Left ventricle myocardium inferior (tissue), 1 donor: ENCODE data around the gene PRM3. TPM values are rescaled to one million over a fixed set of nuclear protein-coding genes. Genes with fewer than 3 reads are reported as not detected.
"Not testable (repeated sequence)": the region's sequence is repeated elsewhere in the genome, so short reads cannot be mapped to it uniquely, and the experiment has no call there.

Source experiments
- DNase-seq: peaks from one replicate; pipeline ENCODE4 v3.0.0-alpha.2; 2020
- H3K27ac ChIP-seq: fragments of 200-600 bp; replicated peaks from 2 replicates; pipeline ENCODE4 v1.8.0; 2021
- H3K27me3 ChIP-seq: fragments of 200-600 bp; 2 replicates; pipeline ENCODE4 v1.8.0; 2021; ENCODE audit warnings: low read depth
- H3K36me3 ChIP-seq: fragments of 200-600 bp; 2 replicates; pipeline ENCODE4 v1.8.0; 2021
- H3K4me1 ChIP-seq: fragments of 200-600 bp; 2 replicates; pipeline ENCODE4 v1.8.0; 2021
- H3K4me3 ChIP-seq: fragments of 200-600 bp; 2 replicates; pipeline ENCODE4 v1.8.0; 2021; ENCODE audit warnings: mild to moderate bottlenecking, moderate library complexity
- H3K9me3 ChIP-seq: fragments of 200-600 bp; replicated peaks from 2 replicates; pipeline ENCODE4 v1.8.0; 2021
- intact Hi-C: fragments of 100-400 bp; cut with micrococcal nuclease; formaldehyde crosslinking; loops from one replicate; pipeline ENCODE4 v1.11.0; 2022
- total RNA-seq: library from RNA; stranded (reverse); fragmentation: NEBNext Ultra II Directional; extraction: Animal tissue kit (Norgen Biotek cat#: 25700); gene quantifications from one replicate; pipeline ENCODE4 v1.2.1, GENCODE V29; 2021
- TF ChIP-seq, protein P1 (sequence below): fragments of 200-600 bp; IDR thresholded peaks from 2 replicates; pipeline ENCODE4 v1.8.0; 2021; ENCODE audit warnings: antibody characterized with exemption, mild to moderate bottlenecking, borderline replicate concordance
- donor health status: DM: no; HTN: yes; CAD: no; lungs with severe emphysema.

The PRM3 gene
- total RNA-seq, 1 donor from 2014 or later = not detected

- H3K27ac ChIP-seq = no peak overlapping the region
- peaks cover 18% of the 10 kb centered on the region for H3K4me1 ChIP-seq
- H3K27me3 ChIP-seq = no peaks in the 10 kb centered on the region
- TF ChIP-seq, protein P1, sequence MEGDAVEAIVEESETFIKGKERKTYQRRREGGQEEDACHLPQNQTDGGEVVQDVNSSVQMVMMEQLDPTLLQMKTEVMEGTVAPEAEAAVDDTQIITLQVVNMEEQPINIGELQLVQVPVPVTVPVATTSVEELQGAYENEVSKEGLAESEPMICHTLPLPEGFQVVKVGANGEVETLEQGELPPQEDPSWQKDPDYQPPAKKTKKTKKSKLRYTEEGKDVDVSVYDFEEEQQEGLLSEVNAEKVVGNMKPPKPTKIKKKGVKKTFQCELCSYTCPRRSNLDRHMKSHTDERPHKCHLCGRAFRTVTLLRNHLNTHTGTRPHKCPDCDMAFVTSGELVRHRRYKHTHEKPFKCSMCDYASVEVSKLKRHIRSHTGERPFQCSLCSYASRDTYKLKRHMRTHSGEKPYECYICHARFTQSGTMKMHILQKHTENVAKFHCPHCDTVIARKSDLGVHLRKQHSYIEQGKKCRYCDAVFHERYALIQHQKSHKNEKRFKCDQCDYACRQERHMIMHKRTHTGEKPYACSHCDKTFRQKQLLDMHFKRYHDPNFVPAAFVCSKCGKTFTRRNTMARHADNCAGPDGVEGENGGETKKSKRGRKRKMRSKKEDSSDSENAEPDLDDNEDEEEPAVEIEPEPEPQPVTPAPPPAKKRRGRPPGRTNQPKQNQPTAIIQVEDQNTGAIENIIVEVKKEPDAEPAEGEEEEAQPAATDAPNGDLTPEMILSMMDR = no peak
- H3K4me3 ChIP-seq = no peak overlapping the region
- no peak for DNase-seq
- no peaks in the 10 kb centered on the region for H3K9me3 ChIP-seq
- no peaks in the 10 kb centered on the region for H3K36me3 ChIP-seq
- intact Hi-C loops = no loop called here
These were observed 28.4 kb upstream of the PRM3 start for GRCh38 chr16:11301645-11302501.

- H3K27ac ChIP-seq = no peak overlapping the region
- H3K4me1 ChIP-seq = peaks cover 23% of the 10 kb centered on the region
- intact Hi-C loops = no loop called here
- no peak for DNase-seq
- no peaks in the 10 kb centered on the region for H3K36me3 ChIP-seq
- no peaks in the 10 kb centered on the region for H3K9me3 ChIP-seq
- TF ChIP-seq, protein P1 = no peak
- H3K27me3 ChIP-seq = no peaks in the 10 kb centered on the region
- H3K4me3 ChIP-seq = no peak overlapping the region
These were observed 27.1 kb upstream of the PRM3 start for GRCh38 chr16:11300560-11300892.

- H3K27me3 ChIP-seq = no peaks in the 10 kb centered on the region
- intact Hi-C loops = no loop called here
- no peak for DNase-seq
- H3K4me3 ChIP-seq = no peak overlapping the region
- H3K27ac ChIP-seq = no peak overlapping the region
- TF ChIP-seq, protein P1 = no peak
- no peaks in the 10 kb centered on the region for H3K36me3 ChIP-seq
- no peaks in the 10 kb centered on the region for H3K9me3 ChIP-seq
- H3K4me1 ChIP-seq = peaks cover 23% of the 10 kb centered on the region
These were observed 26.6 kb upstream of the PRM3 start for GRCh38 chr16:11299865-11300559.

- H3K27me3 ChIP-seq, H3K4me3 ChIP-seq, H3K9me3 ChIP-seq, H3K27ac ChIP-seq, H3K36me3 ChIP-seq, intact Hi-C loops, DNase-seq: not testable (repeated sequence)
- H3K4me1 ChIP-seq = peaks cover 23% of the 10 kb centered on the region
These were observed 25.6 kb upstream of the PRM3 start for GRCh38 chr16:11298950-11299547.

DNA sequence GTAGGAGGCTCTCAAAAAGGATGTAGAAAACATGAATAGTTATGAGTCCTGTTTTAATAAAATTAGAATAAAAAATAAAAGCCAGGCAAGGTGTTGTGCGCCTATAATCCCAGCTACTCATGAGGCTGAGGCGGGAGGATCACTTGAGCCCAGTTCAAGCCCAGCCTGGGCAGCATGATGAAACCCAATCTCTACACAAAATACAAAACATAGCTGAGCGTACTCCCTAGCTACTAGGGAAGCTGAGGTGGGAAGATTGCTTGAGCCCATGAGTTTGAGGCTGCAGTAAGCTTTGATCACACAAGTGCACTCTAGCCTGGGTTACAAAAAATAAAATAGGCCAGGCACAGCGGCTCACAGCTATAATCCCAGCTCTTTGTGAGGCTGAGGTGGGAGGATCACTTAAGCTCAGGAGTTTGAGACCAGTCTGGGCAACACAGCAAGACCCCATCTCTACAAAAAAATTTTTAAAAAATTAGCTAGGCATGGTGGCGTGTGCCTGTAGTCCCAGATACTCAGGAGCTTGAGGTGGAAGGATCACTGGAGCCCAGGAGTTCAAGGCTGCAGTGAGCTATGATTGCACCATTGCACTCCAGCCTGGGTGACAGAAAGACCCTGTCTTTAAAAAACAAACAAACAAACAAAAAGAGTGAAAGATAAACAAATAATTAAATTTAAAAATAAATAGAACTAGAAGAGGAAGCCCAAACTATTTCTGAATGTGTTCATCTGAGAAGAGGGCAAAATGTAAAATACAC is 24.9 kb upstream of the PRM3 start:
- intact Hi-C loops = no loop called here
- H3K9me3 ChIP-seq = no peaks in the 10 kb centered on the region
- TF ChIP-seq, protein P1 = no peak
- H3K36me3 ChIP-seq = no peaks in the 10 kb centered on the region
- H3K27ac ChIP-seq = peak overlapping the region; percentile 80
- DNase-seq = no peak
- H3K4me1 ChIP-seq = peaks cover 18% of the 10 kb centered on the region
- no peaks in the 10 kb centered on the region for H3K27me3 ChIP-seq
- H3K4me3 ChIP-seq = no peak overlapping the region
